ENCODE measurements around the gene SYNDIG1.

SYNDIG1 gene

GRCh38 chr20:24658920-24659660, 189.7 kb downstream of the SYNDIG1 start:
- no peak for DNase-seq (ENCODE audit: low spot score)

- no peak for DNase-seq (ENCODE audit: low spot score)
Measured at GRCh38 chr20:24659835-24660234, 190.4 kb downstream of the SYNDIG1 start.

- no peak for DNase-seq (ENCODE audit: low spot score)
Measured at GRCh38 chr20:24660651-24661050, 191.2 kb downstream of the SYNDIG1 start.

- DNase-seq (ENCODE audit: low spot score) = no peak
Measured at GRCh38 chr20:24661255-24661654, 191.8 kb downstream of the SYNDIG1 start.

GRCh38 chr20:24662322-24662721, 192.9 kb downstream of the SYNDIG1 start:
- no peak for DNase-seq (ENCODE audit: low spot score)

GRCh38 chr20:24662752-24663365, 193.4 kb downstream of the SYNDIG1 start:
- no peak for DNase-seq (ENCODE audit: low spot score)

- DNase-seq (ENCODE audit: low spot score) = no peak
Measured at GRCh38 chr20:24663496-24663895, 194.1 kb downstream of the SYNDIG1 start.

GRCh38 chr20:24664266-24664986, 195.0 kb downstream of the SYNDIG1 start:
- DNase-seq (ENCODE audit: low spot score) = no peak

GRCh38 chr20:24665196-24665595, 195.8 kb downstream of the SYNDIG1 start:
- no peak for DNase-seq (ENCODE audit: low spot score)

- DNase-seq (ENCODE audit: low spot score) = peak; percentile 57
Measured at GRCh38 chr20:24665741-24666191, 196.3 kb downstream of the SYNDIG1 start.

GRCh38 chr20:24667689-24668383, 198.4 kb downstream of the SYNDIG1 start:
- no peak for DNase-seq (ENCODE audit: low spot score)

- DNase-seq (ENCODE audit: low spot score) = no peak
Measured at GRCh38 chr20:24668384-24668702, 198.9 kb downstream of the SYNDIG1 start.

GRCh38 chr20:24668791-24669190, 199.4 kb downstream of the SYNDIG1 start:
- no peak for DNase-seq (ENCODE audit: low spot score)

- DNase-seq (ENCODE audit: low spot score) = no peak
Measured at GRCh38 chr20:24669701-24670100, 200.3 kb downstream of the SYNDIG1 start.

GRCh38 chr20:24670341-24670872, 201.0 kb downstream of the SYNDIG1 start:
- DNase-seq (ENCODE audit: low spot score) = no peak

- DNase-seq (ENCODE audit: low spot score) = no peak
Measured at GRCh38 chr20:24670981-24671380, 201.6 kb downstream of the SYNDIG1 start.

- DNase-seq (ENCODE audit: low spot score) = no peak
Measured at GRCh38 chr20:24672181-24672880, 202.9 kb downstream of the SYNDIG1 start.

- no peak for DNase-seq (ENCODE audit: low spot score)
Measured at GRCh38 chr20:24672886-24673677, 203.7 kb downstream of the SYNDIG1 start.

GRCh38 chr20:24673678-24674570, 204.5 kb downstream of the SYNDIG1 start:
- no peak for DNase-seq (ENCODE audit: low spot score)

Data from D341Med (cell line).